Sigmoid colon (tissue), 7 donors: ENCODE results near the gene LTC4S. TPM values are rescaled to one million over a fixed set of nuclear protein-coding genes. Genes with fewer than 3 reads are reported as not detected.

ENCODE experiments used
- DNase-seq: peaks from one replicate; pipeline ENCODE4 v3.0.0-alpha.2; 2019
- H3K27ac ChIP-seq, 4 donors: fragments of 200-600 bp; sonication (generic); one replicate each; pipeline ENCODE4 v1.5.1; 2016 to 2019; ENCODE audit warnings: mild to moderate bottlenecking in 1 of 4
- H3K27me3 ChIP-seq, 3 donors: fragments of 200-600 bp; sonication (generic); one replicate each; pipeline ENCODE4 v1.5.1; 2019; ENCODE audit warnings: mild to moderate bottlenecking in 1 of 3
- H3K36me3 ChIP-seq, 4 donors: fragments of 200-600 bp; sonication (generic); one replicate each; pipeline ENCODE4 v1.5.1; 2016 to 2019
- H3K4me1 ChIP-seq, 4 donors: fragments of 200-600 bp; sonication (generic); one replicate each; pipeline ENCODE4 v1.5.1; 2017 to 2019
- H3K4me3 ChIP-seq, 4 donors: fragments of 200-600 bp; sonication (generic); one replicate each; pipeline ENCODE4 v1.5.1; 2017 to 2019; ENCODE audit warnings: mild to moderate bottlenecking in 2 of 4, moderate library complexity in 1 of 4
- H3K9me3 ChIP-seq, 4 donors: fragments of 200-600 bp in 3 of 4; sonication (generic) in 3 of 4; one replicate each; pipeline versions ENCODE4 v1.5.1 to v1.6.1; 2013 to 2019
- CTCF ChIP-seq, 4 experiments: fragments of 450-650 bp in 3 of 4; fragments of 200-600 bp in 1 of 4; IDR thresholded peaks; one replicate each; pipeline ENCODE4 v1.5.1; 2016 to 2019; ENCODE audit warnings: antibody characterized with exemption in 4 of 4, mild to moderate bottlenecking in 3 of 4, moderate library complexity in 2 of 4
- EP300 ChIP-seq, 4 donors: sonication (generic); formaldehyde crosslinking; IDR thresholded peaks; one replicate each; pipeline ENCODE4 v1.6.1; 2017; ENCODE audit warnings: antibody characterized with exemption in 4 of 4
- POLR2A ChIP-seq, 2 donors: fragments of 450-650 bp; IDR thresholded peaks; one replicate each; pipeline ENCODE4 v1.6.1; 2016; ENCODE audit warnings: antibody characterized with exemption in 2 of 2, mild to moderate bottlenecking in 2 of 2, moderate library complexity in 2 of 2
- POLR2AphosphoS5 ChIP-seq, 4 donors: sonication (generic); formaldehyde crosslinking; IDR thresholded peaks; one replicate each; pipeline ENCODE4 v1.6.1; 2017; ENCODE audit warnings: antibody characterized with exemption in 4 of 4
- WGBS, 2 donors: extraction: QIAGEN DNeasy Blood & Tissue Kit; methylation state at CpG; one replicate each; pipeline ENCODE4 v1.1.7; 2013; 5-methylcytosine and 5-hydroxymethylcytosine counted together
- intact Hi-C: fragments of 100-400 bp; cut with DNase I; formaldehyde crosslinking; loops from one replicate; pipeline ENCODE4 v1.15.1; 2023
- polyA plus RNA-seq, 3 donors: library from polyadenylated mRNA; stranded (reverse); fragments of 200-250 nt; gene quantifications; one replicate each; pipeline ENCODE4 v1.2.3, GENCODE V29; 2013
- total RNA-seq, 4 donors: library from RNA; depleted of rRNA; stranded (reverse); fragments of >200 nt; gene quantifications; one replicate each; pipeline ENCODE4 v1.1.0, GENCODE V29; 2016
- donor health status: healthy with polysubstance abuse.
- donor health status: Bipolar disorder and iron deficiency.
- donor health status: healthy.

LTC4S gene
- total and polyA plus RNA-seq, 7 donors = 1.5 to 6.1 (median 4.3) TPM; not detected in 1

DNA sequence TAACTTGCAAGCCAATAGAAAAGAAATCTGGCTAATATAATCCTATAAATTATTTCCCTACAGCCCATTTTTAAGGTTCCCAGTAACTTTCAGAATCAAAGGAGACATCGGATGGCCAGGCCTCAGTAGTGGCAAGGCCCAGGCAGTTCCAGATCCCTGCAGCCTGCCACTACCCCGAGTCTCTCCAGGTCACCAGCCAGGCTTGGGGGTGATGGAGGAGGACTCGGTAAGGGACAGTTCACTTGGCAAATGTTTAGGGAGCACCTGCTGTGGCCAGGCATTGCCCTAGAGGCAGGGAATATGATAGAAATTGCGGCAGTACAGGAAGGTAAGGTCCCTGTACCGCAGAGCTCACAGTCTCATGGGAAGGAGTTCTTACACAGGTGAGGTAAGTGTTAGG lies 15.2 kb upstream of the LTC4S start:
- H3K36me3 ChIP-seq = peaks cover 10 to 71% (median 40%) of the 10 kb centered on the region in 4 donors
- TF ChIP-seq POLR2A (IDR thresholded peaks at IDR 0.05) (no peak), POLR2AphosphoS5 (IDR thresholded peaks at IDR 0.05) (no peak), CTCF (IDR thresholded peaks at IDR 0.05) (no peak)
- no peak overlapping the region for H3K27ac ChIP-seq
- intact Hi-C loops = no loop called here
- H3K27me3 ChIP-seq = no peaks in the 10 kb centered on the region
- DNase-seq = no peak
- H3K4me1 ChIP-seq = peaks cover 0 to 11% (median 10%) of the 10 kb centered on the region in 4 donors
- WGBS, 2 donors = 96% methylated on average over 5 of the region's 5 CpGs
- H3K9me3 ChIP-seq = no peaks in the 10 kb centered on the region
- no peak overlapping the region for H3K4me3 ChIP-seq

- Histone ChIP-seq H3K4me1 (peaks cover 0 to 11% (median 10%) of the 10 kb centered on the region in 4 donors), H3K36me3 (peaks cover 9 to 59% (median 28%) of the 10 kb centered on the region in 4 donors), H3K27me3 (no peaks in the 10 kb centered on the region), H3K9me3 (no peaks in the 10 kb centered on the region), H3K4me3 (no peak overlapping the region), H3K27ac (no peak overlapping the region)
- DNase-seq = no peak
- WGBS, 2 donors = 92 to 94% methylated on average over 4 of the region's 4 CpGs
- TF ChIP-seq CTCF (IDR thresholded peaks at IDR 0.05) (no peak), EP300 (IDR thresholded peaks at IDR 0.05) (no peak), POLR2A (IDR thresholded peaks at IDR 0.05) (no peak)
- intact Hi-C loops = no loop called here
These were observed 14.0 kb upstream of the LTC4S start for GRCh38 chr5:179779826-179780225.

- DNase-seq = peak; percentile 65
- intact Hi-C loops = no loop called here
- H3K36me3 ChIP-seq = peaks cover 9 to 53% (median 22%) of the 10 kb centered on the region in 4 donors
- no peak overlapping the region for H3K4me3 ChIP-seq
- no peaks in the 10 kb centered on the region for H3K9me3 ChIP-seq
- whole genome bisulfite sequencing, 2 donors = 88 to 91% methylated on average over 7 of the region's 7 CpGs
- TF ChIP-seq POLR2AphosphoS5 (IDR thresholded peaks at IDR 0.05) = no peak
- TF ChIP-seq POLR2A (IDR thresholded peaks at IDR 0.05) = no peak
- no peak for TF ChIP-seq EP300 (IDR thresholded peaks at IDR 0.05)
- no peak for TF ChIP-seq CTCF (IDR thresholded peaks at IDR 0.05)
- H3K27me3 ChIP-seq = no peaks in the 10 kb centered on the region
- H3K4me1 ChIP-seq = peaks cover 0 to 11% (median 10%) of the 10 kb centered on the region in 4 donors
- H3K27ac ChIP-seq = no peak overlapping the region
These were observed 13.4 kb upstream of the LTC4S start for GRCh38 chr5:179780362-179780761.

- H3K4me1 ChIP-seq = peaks cover 0 to 11% (median 10%) of the 10 kb centered on the region in 4 donors
- H3K27ac ChIP-seq = peak overlapping the region in 1 of 4 donors; percentile 11
- intact Hi-C loops = no loop called here
- DNase-seq = no peak
- peak in 2 of 4 donors; percentile 45 to 64 for TF ChIP-seq POLR2AphosphoS5 (IDR thresholded peaks at IDR 0.05)
- TF ChIP-seq CTCF (IDR thresholded peaks at IDR 0.05) = no peak
- TF ChIP-seq POLR2A (IDR thresholded peaks at IDR 0.05) = no peak
- no peak for TF ChIP-seq EP300 (IDR thresholded peaks at IDR 0.05)
- no peaks in the 10 kb centered on the region for H3K9me3 ChIP-seq
- no peaks in the 10 kb centered on the region for H3K27me3 ChIP-seq
- 93 to 95% methylated on average over 4 of the region's 4 CpGs for WGBS, 2 donors
- H3K4me3 ChIP-seq = no peak overlapping the region
- H3K36me3 ChIP-seq = peaks cover 0 to 38% (median 11%) of the 10 kb centered on the region in 4 donors
These were observed 11.9 kb upstream of the LTC4S start for GRCh38 chr5:179781846-179782245.

- DNase-seq = peak; percentile 58
- no peaks in the 10 kb centered on the region for H3K27me3 ChIP-seq
- WGBS, 2 donors = 95 to 97% methylated on average over 9 of the region's 9 CpGs
- H3K4me3 ChIP-seq = no peak overlapping the region
- peaks cover 0 to 11% (median 10%) of the 10 kb centered on the region in 4 donors for H3K4me1 ChIP-seq
- TF ChIP-seq CTCF (IDR thresholded peaks at IDR 0.05) (no peak), EP300 (IDR thresholded peaks at IDR 0.05) (no peak), POLR2AphosphoS5 (IDR thresholded peaks at IDR 0.05) (no peak), POLR2A (IDR thresholded peaks at IDR 0.05) (no peak)
- H3K27ac ChIP-seq = no peak overlapping the region
- intact Hi-C loops = no loop called here
- no peaks in the 10 kb centered on the region for H3K9me3 ChIP-seq
- peaks cover 0 to 27% (median 4%) of the 10 kb centered on the region in 4 donors for H3K36me3 ChIP-seq
These were observed 10.7 kb upstream of the LTC4S start for GRCh38 chr5:179783128-179783527.
